H1 (cell line): ENCODE results near the gene CUL2. TPM values are rescaled to one million over a fixed set of nuclear protein-coding genes. Genes with fewer than 3 reads are reported as not detected.

Experiments used
- CHD7 ChIP-seq: fragments of 300-600 bp; sonication (generic); IDR thresholded peaks from 2 replicates; pipeline ENCODE4 v1.7.1; 2012; ENCODE audit warnings: low read length, moderate library complexity, mild to moderate bottlenecking, inconsistent platforms; ENCODE audit not compliant: insufficient replicate concordance
- polyA plus RNA-seq, 7 experiments: library from polyadenylated mRNA; depleted of rRNA in 3 of 7; stranded (reverse) in 5 of 7; unstranded in 2 of 7; fragments of >200 nt in 5 of 7; fragments of 200-250 nt in 2 of 7; gene quantifications; 1 replicate in 5 of 7; 2 replicates in 1 of 7; 4 replicates in 1 of 7; pipeline versions ENCODE4 v1.2.1 to v1.2.3, GENCODE V29; 2011 to 2013; ENCODE audit warnings: missing spikeins in 2 of 7, mixed read lengths in 2 of 7
- total RNA-seq: library from RNA; stranded (reverse); fragmentation: NEBNext Ultra II Directional; extraction: Animal tissue kit (Norgen Biotek cat#: 25700); gene quantifications from 2 replicates; pipeline ENCODE4 v1.2.1, GENCODE V29; 2021

Gene CUL2
- total and polyA plus RNA-seq, 2 of the 8 experiments (the other 6 are each of a cell fraction or from before 2014, with no cell fraction given) = 10.2 to 43.1 TPM

- TF ChIP-seq CHD7 = no peak
- TF ChIP-seq, all 59 proteins: peak for 0
Observed at GRCh38 chr10:34962866-34963265, 127.3 kb downstream of the CUL2 start (continued).
